Gastroesophageal sphincter (tissue), 3 donors: Measurements from ENCODE around the gene SERP2.
A peak's percentile ranks its signal among the peaks of the same experiment; 100 is the strongest.

Experiments used
- CTCF ChIP-seq, 4 experiments: fragments of 200-600 bp in 2 of 4; fragments of 450-650 bp in 2 of 4; sonication (generic) in 1 of 4; IDR thresholded peaks; one replicate each; pipeline ENCODE4 v1.5.1; 2017 to 2019; ENCODE audit warnings: antibody characterized with exemption in 4 of 4, mild to moderate bottlenecking in 2 of 4, moderate library complexity in 2 of 4
- EP300 ChIP-seq: sonication (generic); formaldehyde crosslinking; IDR thresholded peaks from one replicate; pipeline ENCODE4 v1.6.1; 2017; ENCODE audit warnings: antibody characterized with exemption, mild to moderate bottlenecking
- POLR2A ChIP-seq, 2 donors: fragments of 450-650 bp; IDR thresholded peaks; one replicate each; pipeline ENCODE4 v1.6.1; 2017; ENCODE audit warnings: antibody characterized with exemption in 2 of 2, mild to moderate bottlenecking in 2 of 2, moderate library complexity in 1 of 2
- POLR2AphosphoS5 ChIP-seq: sonication (generic); formaldehyde crosslinking; IDR thresholded peaks from one replicate; pipeline ENCODE4 v1.6.1; 2017; ENCODE audit warnings: antibody characterized with exemption

GRCh38 chr13:44437356-44438233, 64.0 kb downstream of the SERP2 start:
- TF ChIP-seq CTCF (IDR thresholded peaks at IDR 0.05) (peak; percentile 38 to 64 (median 54)), EP300 (no peak), POLR2A (IDR thresholded peaks at IDR 0.05) (no peak), POLR2AphosphoS5 (no peak)
